Karpas-422 (cell line): ENCODE results near the gene XYLT1. TPM values are rescaled to one million over a fixed set of nuclear protein-coding genes. Genes with fewer than 3 reads are reported as not detected.

Experiments
- DNase-seq: peaks from one replicate; pipeline ENCODE4 v3.0.0-alpha.2; 2015
- H2AFZ ChIP-seq: fragments of 200-600 bp; sonication (generic); 2 replicates; pipeline ENCODE4 v1.6.1; 2014; ENCODE audit warnings: antibody characterized with exemption, low read length, mixed read lengths
- H3K27ac ChIP-seq: fragments of 200-600 bp; sonication (generic); 2 replicates; pipeline ENCODE4 v1.5.1; 2014; ENCODE audit warnings: mild to moderate bottlenecking, low read length, moderate library complexity
- H3K27me3 ChIP-seq: fragments of 200-600 bp; sonication (generic); 2 replicates; pipeline ENCODE4 v1.6.1; 2014; ENCODE audit warnings: low read length, mixed read lengths
- H3K36me3 ChIP-seq: fragments of 200-600 bp; sonication (generic); 2 replicates; pipeline ENCODE4 v1.6.1; 2014; ENCODE audit warnings: low read length, mixed read lengths; ENCODE audit not compliant: insufficient read depth
- H3K4me1 ChIP-seq: fragments of 200-600 bp; sonication (generic); 2 replicates; pipeline ENCODE4 v1.6.1; 2014; ENCODE audit warnings: mild to moderate bottlenecking, low read length, mixed read lengths
- H3K4me2 ChIP-seq: fragments of 200-600 bp; sonication (generic); 2 replicates; pipeline ENCODE4 v1.6.1; 2014; ENCODE audit warnings: low read length, low read depth, mild to moderate bottlenecking; ENCODE audit not compliant: poor library complexity, severe bottlenecking
- H3K4me3 ChIP-seq: fragments of 200-600 bp; sonication (generic); 2 replicates; pipeline ENCODE4 v1.5.1; 2014; ENCODE audit warnings: mild to moderate bottlenecking, antibody characterized with exemption, low read length, mixed read lengths
- H3K79me2 ChIP-seq: fragments of 200-600 bp; sonication (generic); 2 replicates; pipeline ENCODE4 v1.6.1; 2014; ENCODE audit warnings: mild to moderate bottlenecking, low read length, mixed read lengths
- H3K9ac ChIP-seq: fragments of 200-600 bp; sonication (generic); 2 replicates; pipeline ENCODE4 v1.6.0; 2014; ENCODE audit warnings: low read length
- H3K9me2 ChIP-seq: fragments of 200-600 bp; sonication (generic), shearing (Covaris generic); replicated peaks from 2 replicates; pipeline ENCODE4 v1.6.0; 2014; ENCODE audit warnings: mild to moderate bottlenecking, low read length, moderate library complexity; ENCODE audit not compliant: insufficient read depth
- H3K9me3 ChIP-seq: fragments of 300-700, 200-600 bp; sonication (generic); 2 replicates; pipeline ENCODE4 v1.6.1; 2014; ENCODE audit warnings: low read length, mixed read lengths
- H4K20me1 ChIP-seq: fragments of 200-600 bp; sonication (generic); 2 replicates; pipeline ENCODE4 v1.6.1; 2014; ENCODE audit warnings: mild to moderate bottlenecking, antibody characterized with exemption, low read length, low read depth; ENCODE audit not compliant: insufficient read depth
- total RNA-seq: library from RNA; depleted of rRNA; stranded (reverse); fragments of >200 nt; shearing (Covaris generic); gene quantifications from 2 replicates; pipeline ENCODE4 v1.2.3, GENCODE V29; 2014; ENCODE audit warnings: low replicate concordance

Gene XYLT1
- total RNA-seq, 1 experiment from 2014 or later: 11.8 TPM

DNA sequence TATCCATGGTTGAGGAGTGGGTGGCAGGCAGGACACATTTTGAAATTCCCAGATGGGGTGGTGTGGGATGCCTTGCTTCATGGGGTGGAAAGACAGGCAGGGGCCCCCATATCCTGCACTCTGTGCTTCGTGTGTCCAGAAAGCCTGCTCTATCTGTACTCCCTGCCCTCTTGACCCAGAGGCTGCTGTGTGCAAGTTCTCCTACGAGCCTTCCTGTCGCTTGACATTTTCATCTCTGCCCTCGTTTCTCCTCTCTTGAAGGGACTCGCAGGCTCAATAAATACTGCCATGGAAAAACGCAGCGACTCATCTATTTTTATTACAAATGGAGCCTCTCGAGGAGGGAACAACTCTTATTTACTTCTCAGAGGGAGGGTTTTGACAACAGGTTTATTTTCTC lies 254.8 kb downstream of the XYLT1 start:
- H3K9ac ChIP-seq: no peak overlapping the region
- no peaks in the 10 kb centered on the region for H3K9me3 ChIP-seq
- H3K4me3 ChIP-seq: no peak overlapping the region
- no peak for DNase-seq
- no peak overlapping the region for H3K27ac ChIP-seq
- no peaks in the 10 kb centered on the region for H3K27me3 ChIP-seq
- no peaks in the 10 kb centered on the region for H3K9me2 ChIP-seq
- no peak overlapping the region for H3K4me2 ChIP-seq
- H4K20me1 ChIP-seq: no peaks in the 10 kb centered on the region
- no peaks in the 10 kb centered on the region for H3K36me3 ChIP-seq
- H2AFZ ChIP-seq: no peak overlapping the region
- H3K4me1 ChIP-seq: no peaks in the 10 kb centered on the region
- no peaks in the 10 kb centered on the region for H3K79me2 ChIP-seq

DNA sequence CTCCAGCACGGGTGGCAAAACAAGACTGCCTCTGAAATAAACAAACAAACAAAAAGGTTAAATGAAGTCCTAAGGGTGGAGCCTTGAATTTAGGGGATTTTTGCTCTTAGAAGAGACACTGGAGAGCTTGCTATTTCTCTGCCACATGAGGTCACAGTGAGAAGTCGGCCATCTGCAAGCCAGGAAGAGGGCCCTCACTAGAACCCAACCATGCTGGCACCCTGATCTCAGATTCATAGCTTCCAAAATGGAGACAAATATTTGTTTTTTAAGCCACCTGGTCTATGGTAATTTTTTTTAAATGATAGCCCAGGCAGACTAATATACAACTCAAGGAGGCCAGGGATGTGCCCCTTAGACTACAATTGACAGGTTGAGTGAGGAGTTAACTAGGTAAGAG lies 255.5 kb downstream of the XYLT1 start:
- Histone ChIP-seq H3K9me2 (no peaks in the 10 kb centered on the region), H3K4me3 (no peak overlapping the region), H3K9me3 (no peaks in the 10 kb centered on the region), H3K27me3 (no peaks in the 10 kb centered on the region), H2AFZ (no peak overlapping the region), H3K9ac (no peak overlapping the region), H3K79me2 (no peaks in the 10 kb centered on the region), H3K36me3 (no peaks in the 10 kb centered on the region), H3K4me1 (no peaks in the 10 kb centered on the region), H3K27ac (no peak overlapping the region), H4K20me1 (no peaks in the 10 kb centered on the region), H3K4me2 (no peak overlapping the region)
- DNase-seq: no peak

DNA sequence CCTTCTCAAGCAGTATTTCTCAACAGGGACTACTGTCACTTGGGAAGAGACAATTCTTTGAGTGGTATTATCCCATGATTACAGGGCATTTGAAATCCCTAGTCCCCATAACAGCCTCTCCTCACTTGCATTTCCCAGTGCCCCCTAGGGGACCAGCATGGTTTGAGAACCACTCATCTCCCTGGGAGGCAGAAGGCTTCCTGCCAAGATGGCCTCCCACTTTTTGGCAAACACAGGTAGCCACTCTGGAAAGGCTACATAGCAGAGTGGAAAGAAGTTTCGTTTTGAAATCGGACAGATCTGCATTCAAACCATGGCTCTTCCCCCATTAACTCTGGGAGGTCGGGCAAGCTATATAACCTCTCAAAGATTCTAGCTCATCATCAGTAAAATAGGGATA lies 256.8 kb downstream of the XYLT1 start:
- H3K9me3 ChIP-seq: no peaks in the 10 kb centered on the region
- no peak overlapping the region for H2AFZ ChIP-seq
- H3K27me3 ChIP-seq: no peaks in the 10 kb centered on the region
- no peaks in the 10 kb centered on the region for H4K20me1 ChIP-seq
- no peaks in the 10 kb centered on the region for H3K9me2 ChIP-seq
- no peak overlapping the region for H3K27ac ChIP-seq
- H3K4me1 ChIP-seq: no peaks in the 10 kb centered on the region
- no peak overlapping the region for H3K4me3 ChIP-seq
- no peak overlapping the region for H3K9ac ChIP-seq
- H3K36me3 ChIP-seq: no peaks in the 10 kb centered on the region
- DNase-seq: no peak
- no peaks in the 10 kb centered on the region for H3K79me2 ChIP-seq
- no peak overlapping the region for H3K4me2 ChIP-seq

DNA sequence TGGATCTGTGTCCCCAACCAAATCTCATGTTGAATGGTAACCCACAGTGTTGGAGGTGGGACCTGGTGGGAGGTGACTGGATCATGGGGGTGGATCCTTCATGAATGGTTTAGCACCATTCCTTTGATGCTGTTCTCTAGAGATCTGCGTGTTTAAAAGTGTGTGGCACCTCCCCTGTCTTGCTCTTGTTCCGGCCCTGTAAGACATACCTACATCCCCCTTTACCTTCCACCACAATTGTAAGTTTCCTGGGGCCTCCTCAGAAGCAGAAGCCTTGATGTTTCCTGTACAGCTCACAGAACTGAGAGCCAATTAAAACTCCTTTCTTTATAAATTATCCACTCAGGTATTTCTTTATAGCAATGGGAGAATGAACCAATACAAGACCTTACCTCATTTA lies 257.7 kb downstream of the XYLT1 start:
- H3K4me2 ChIP-seq: no peak overlapping the region
- no peak for DNase-seq

DNA sequence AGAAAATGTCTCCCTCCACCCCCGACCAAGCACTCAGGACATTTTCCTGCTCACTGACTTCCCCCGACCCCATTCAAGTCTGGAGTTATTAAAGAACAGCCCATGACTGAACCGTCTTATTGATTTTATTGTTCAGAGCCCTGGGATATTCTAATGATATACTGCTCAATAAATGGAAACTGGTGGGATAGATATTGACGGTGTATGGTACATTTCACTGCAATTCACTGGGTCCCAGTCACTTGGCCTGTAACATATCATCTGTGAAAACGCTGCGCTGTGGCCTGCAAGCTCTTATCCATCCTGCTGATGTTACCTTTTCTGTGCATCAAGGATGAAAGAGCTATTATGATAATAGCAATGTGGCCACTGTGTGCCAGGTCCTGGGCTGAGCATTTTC lies 258.2 kb downstream of the XYLT1 start:
- H3K4me1 ChIP-seq: no peaks in the 10 kb centered on the region
- no peaks in the 10 kb centered on the region for H4K20me1 ChIP-seq
- no peak overlapping the region for H3K9ac ChIP-seq
- no peaks in the 10 kb centered on the region for H3K79me2 ChIP-seq
- no peak for DNase-seq
- no peaks in the 10 kb centered on the region for H3K9me2 ChIP-seq
- H3K4me3 ChIP-seq: no peak overlapping the region
- no peaks in the 10 kb centered on the region for H3K27me3 ChIP-seq
- no peak overlapping the region for H3K27ac ChIP-seq
- H2AFZ ChIP-seq: no peak overlapping the region
- H3K36me3 ChIP-seq: no peaks in the 10 kb centered on the region
- no peaks in the 10 kb centered on the region for H3K9me3 ChIP-seq
- H3K4me2 ChIP-seq: no peak overlapping the region

More for the DNA sequence above, 257.7 kb downstream of the XYLT1 start:
- no peak overlapping the region for H2AFZ ChIP-seq
- H3K9me3 ChIP-seq: no peaks in the 10 kb centered on the region
- H3K4me1 ChIP-seq: no peaks in the 10 kb centered on the region
- no peak overlapping the region for H3K9ac ChIP-seq
- no peak overlapping the region for H3K27ac ChIP-seq
- H3K9me2 ChIP-seq: no peaks in the 10 kb centered on the region
- no peaks in the 10 kb centered on the region for H3K27me3 ChIP-seq
- H3K4me3 ChIP-seq: no peak overlapping the region
- H3K79me2 ChIP-seq: no peaks in the 10 kb centered on the region
- no peaks in the 10 kb centered on the region for H3K36me3 ChIP-seq
- no peaks in the 10 kb centered on the region for H4K20me1 ChIP-seq

DNA sequence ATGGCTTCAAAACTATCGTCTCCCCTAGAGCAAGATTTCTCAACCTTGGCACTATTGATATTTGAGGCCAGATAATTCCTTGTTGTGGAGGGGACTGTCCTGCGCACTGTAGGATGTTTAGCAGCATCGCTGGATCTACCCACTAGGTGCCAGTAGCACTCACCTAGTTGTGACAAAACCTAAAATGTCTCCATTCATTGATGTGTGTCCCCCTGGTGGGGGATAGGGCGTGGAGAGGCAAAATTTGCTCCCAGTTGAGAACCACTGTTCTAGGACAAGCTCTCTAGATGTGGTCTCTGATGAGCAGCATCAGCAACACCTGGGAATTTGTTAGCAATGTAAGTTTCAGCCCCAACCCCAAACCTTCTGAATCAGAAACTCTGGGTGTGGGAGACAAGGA lies 259.0 kb downstream of the XYLT1 start:
- H3K4me1 ChIP-seq: no peaks in the 10 kb centered on the region
- H3K36me3 ChIP-seq: no peaks in the 10 kb centered on the region
- H3K27me3 ChIP-seq: no peaks in the 10 kb centered on the region
- no peak overlapping the region for H3K4me3 ChIP-seq
- H4K20me1 ChIP-seq: no peaks in the 10 kb centered on the region
- H3K27ac ChIP-seq: no peak overlapping the region
- H3K9ac ChIP-seq: no peak overlapping the region
- H3K79me2 ChIP-seq: no peaks in the 10 kb centered on the region
- no peaks in the 10 kb centered on the region for H3K9me3 ChIP-seq
- H3K9me2 ChIP-seq: no peaks in the 10 kb centered on the region
- DNase-seq: peak; percentile 67
- no peak overlapping the region for H2AFZ ChIP-seq
- H3K4me2 ChIP-seq: no peak overlapping the region

DNA sequence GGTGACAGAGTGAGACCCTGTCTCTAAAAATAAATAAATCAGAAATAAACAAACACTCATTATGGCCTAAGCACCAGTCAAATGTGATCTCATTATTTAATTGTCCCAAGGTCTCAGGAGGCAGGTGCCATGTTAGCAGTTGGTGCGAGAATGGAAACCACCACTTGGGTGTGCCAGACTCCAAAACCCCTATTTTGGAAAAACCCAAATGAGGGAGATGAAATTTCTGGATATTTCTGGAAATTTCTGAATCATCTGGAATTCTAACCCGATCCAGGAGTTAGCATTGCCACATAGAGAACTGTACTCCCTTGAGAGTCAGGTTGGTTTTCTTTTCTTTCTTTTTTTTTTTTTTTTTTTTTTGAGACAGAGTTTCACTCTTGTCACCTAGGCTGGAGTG lies 264.0 kb downstream of the XYLT1 start:
- Histone ChIP-seq H3K4me2 (no peak overlapping the region), H3K4me3 (no peak overlapping the region), H3K79me2 (no peaks in the 10 kb centered on the region), H3K27ac (no peak overlapping the region), H4K20me1 (no peaks in the 10 kb centered on the region), H3K9me3 (no peaks in the 10 kb centered on the region), H3K9me2 (no peaks in the 10 kb centered on the region), H3K27me3 (no peaks in the 10 kb centered on the region), H2AFZ (no peak overlapping the region), H3K36me3 (no peaks in the 10 kb centered on the region), H3K4me1 (no peaks in the 10 kb centered on the region), H3K9ac (no peak overlapping the region)
- DNase-seq: no peak

DNA sequence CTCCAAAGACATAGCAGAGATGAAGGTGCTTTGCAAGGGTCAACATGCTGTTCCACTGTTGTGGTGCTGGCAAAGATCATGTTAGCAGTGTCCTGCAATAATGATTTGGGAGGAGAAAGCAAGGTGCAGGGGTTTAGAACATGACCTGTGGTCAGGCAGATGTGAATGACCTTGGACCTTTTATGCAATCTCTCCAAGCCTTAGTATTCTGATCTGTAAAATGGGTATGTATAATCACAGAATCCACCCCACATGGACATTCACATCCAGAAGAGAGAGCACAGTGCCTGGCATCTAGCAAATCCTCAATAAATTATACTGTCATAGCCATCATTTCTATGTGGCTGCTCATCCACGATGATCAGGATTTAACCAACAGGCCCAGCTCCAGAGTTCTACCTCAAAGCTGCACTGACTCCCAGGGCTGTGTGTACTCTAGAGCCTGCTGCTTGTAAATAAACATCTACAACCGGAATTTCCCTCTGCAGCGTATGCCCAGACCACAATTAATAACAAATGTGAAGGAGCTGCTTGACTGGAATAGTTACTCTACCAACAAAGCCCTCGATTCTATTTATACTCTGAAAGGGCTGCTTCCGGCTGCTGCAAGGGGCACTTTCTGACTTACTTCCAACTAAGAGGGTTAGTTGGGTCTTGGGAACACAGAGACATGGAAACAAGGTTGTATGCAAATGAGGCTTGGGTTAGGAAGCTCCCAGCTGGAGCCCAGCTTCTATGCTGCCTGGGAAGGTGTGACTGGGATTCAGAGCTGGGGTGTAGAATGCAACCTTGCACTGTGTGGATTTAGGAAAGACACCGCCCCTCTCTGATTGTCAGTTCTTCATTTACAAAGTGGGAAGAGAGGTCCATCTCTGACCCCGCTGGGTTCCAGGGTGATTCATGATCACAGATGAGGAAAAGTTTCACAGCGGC lies 265.2 kb downstream of the XYLT1 start:
- H3K36me3 ChIP-seq: no peaks in the 10 kb centered on the region
- no peaks in the 10 kb centered on the region for H3K4me1 ChIP-seq
- no peak overlapping the region for H3K4me3 ChIP-seq
- H3K9me3 ChIP-seq: no peaks in the 10 kb centered on the region
- no peak for DNase-seq
- no peak overlapping the region for H3K4me2 ChIP-seq
- no peaks in the 10 kb centered on the region for H3K79me2 ChIP-seq
- no peaks in the 10 kb centered on the region for H4K20me1 ChIP-seq
- H3K9ac ChIP-seq: no peak overlapping the region
- no peaks in the 10 kb centered on the region for H3K27me3 ChIP-seq
- H3K27ac ChIP-seq: no peak overlapping the region
- no peaks in the 10 kb centered on the region for H3K9me2 ChIP-seq
- H2AFZ ChIP-seq: no peak overlapping the region
